HEK293 (cell line): ENCODE measurements around the gene CDKN2AIP.

ENCODE experiments used
- CTCF ChIA-PET: fragments of 350-600 bp; formaldehyde crosslinking; extraction: SDS; loops from one replicate; lab custom pipeline; 2021; ENCODE audit warnings: antibody characterized with exemption; lab: Yijun Ruan, JAX
- POLR2A ChIA-PET: fragments of 300-600 bp; formaldehyde crosslinking; extraction: SDS; loops from one replicate; lab custom pipeline; 2020; ENCODE audit warnings: antibody characterized with exemption, inconsistent platforms; lab: Yijun Ruan, JAX
- H3K27ac ChIP-seq: fragments of 200-500 bp; sonication (Bioruptor generic); 2 replicates; pipeline ENCODE4 v1.5.1; 2014; ENCODE audit warnings: low read depth, low read length, control low read depth, inconsistent platforms; ENCODE audit errors: extremely low read depth
- H3K36me3 ChIP-seq, 2 experiments: fragments of 200-500 bp in 1 of 2; sonication (Bioruptor generic) in 1 of 2; 1 replicate in 1 of 2; 2 replicates in 1 of 2; pipeline ENCODE4 v1.5.1; 2014 to 2017; ENCODE audit warnings: inconsistent platforms in 2 of 2, low read length in 2 of 2; ENCODE audit not compliant: control insufficient read depth in 2 of 2, insufficient read depth in 1 of 2
- H3K4me1 ChIP-seq: fragments of 200-500 bp; sonication (Bioruptor generic); 2 replicates; pipeline ENCODE4 v1.5.1; 2014; ENCODE audit warnings: mild to moderate bottlenecking, low read length, inconsistent platforms; ENCODE audit not compliant: control insufficient read depth, insufficient read depth
- H3K4me3 ChIP-seq: 2 replicates; pipeline ENCODE4 v1.5.1; 2011; ENCODE audit warnings: low read depth, mild to moderate bottlenecking, control low read depth, low read length, moderate library complexity
- H3K9me3 ChIP-seq: fragments of 200-500 bp; sonication (Bioruptor generic); 2 replicates; pipeline ENCODE4 v1.5.1; 2014; ENCODE audit warnings: low read depth, low read length, inconsistent platforms; ENCODE audit not compliant: control insufficient read depth, insufficient read depth
- IKZF3 ChIP-seq: fragments of 450-650 bp; IDR thresholded peaks from 2 replicates; pipeline ENCODE4 v1.5.0; 2018; ENCODE audit warnings: missing biosample characterization, mild to moderate bottlenecking, missing genetic modification characterization, moderate library complexity
- SCRT2 ChIP-seq: fragments of 450-650 bp; formaldehyde crosslinking; IDR thresholded peaks from 2 replicates; pipeline ENCODE4 v1.5.1; 2016; ENCODE audit warnings: missing biosample characterization, missing genetic modification characterization
- ZNF302 ChIP-seq: fragments of 450-650 bp; formaldehyde crosslinking; IDR thresholded peaks from 2 replicates; pipeline ENCODE4 v1.5.1; 2016; ENCODE audit warnings: missing biosample characterization, missing genetic modification characterization, low read depth
- ZNF37A ChIP-seq: fragments of 450-650 bp; IDR thresholded peaks from 2 replicates; pipeline ENCODE4 v1.5.1; 2018; ENCODE audit warnings: missing biosample characterization, missing genetic modification characterization
- ZNF529 ChIP-seq: fragments of 450-650 bp; formaldehyde crosslinking; IDR thresholded peaks from 2 replicates; pipeline ENCODE4 v1.5.1; 2017; ENCODE audit warnings: missing genetic modification characterization, missing biosample characterization; ENCODE audit not compliant: insufficient replicate concordance
- ZNF664 ChIP-seq: fragments of 450-650 bp; formaldehyde crosslinking; IDR thresholded peaks from 2 replicates; pipeline ENCODE4 v1.5.1; 2016; ENCODE audit warnings: missing biosample characterization, missing genetic modification characterization
- ZNF791 ChIP-seq: fragments of 450-650 bp; formaldehyde crosslinking; IDR thresholded peaks from 2 replicates; pipeline ENCODE4 v1.5.1; 2016; ENCODE audit warnings: missing biosample characterization, missing genetic modification characterization
- TF ChIP-seq, protein P1 (sequence below): fragments of 450-650 bp; formaldehyde crosslinking; IDR thresholded peaks from 2 replicates; pipeline ENCODE4 v1.5.1; 2017; ENCODE audit warnings: missing biosample characterization, missing genetic modification characterization
- TF ChIP-seq, protein P2 (sequence below): fragments of 450-650 bp; formaldehyde crosslinking; IDR thresholded peaks from 2 replicates; pipeline ENCODE4 v1.5.1; 2016; ENCODE audit warnings: missing biosample characterization, missing genetic modification characterization
- TF ChIP-seq, protein P3 (sequence below): fragments of 450-650 bp; formaldehyde crosslinking; IDR thresholded peaks from 2 replicates; pipeline ENCODE4 v1.5.1; 2017; ENCODE audit warnings: missing biosample characterization, missing genetic modification characterization
- TF ChIP-seq, protein P4 (sequence below): fragments of 450-650 bp; formaldehyde crosslinking; IDR thresholded peaks from 2 replicates; pipeline ENCODE4 v1.5.1; 2017; ENCODE audit warnings: missing biosample characterization, missing genetic modification characterization

The CDKN2AIP gene

DNA sequence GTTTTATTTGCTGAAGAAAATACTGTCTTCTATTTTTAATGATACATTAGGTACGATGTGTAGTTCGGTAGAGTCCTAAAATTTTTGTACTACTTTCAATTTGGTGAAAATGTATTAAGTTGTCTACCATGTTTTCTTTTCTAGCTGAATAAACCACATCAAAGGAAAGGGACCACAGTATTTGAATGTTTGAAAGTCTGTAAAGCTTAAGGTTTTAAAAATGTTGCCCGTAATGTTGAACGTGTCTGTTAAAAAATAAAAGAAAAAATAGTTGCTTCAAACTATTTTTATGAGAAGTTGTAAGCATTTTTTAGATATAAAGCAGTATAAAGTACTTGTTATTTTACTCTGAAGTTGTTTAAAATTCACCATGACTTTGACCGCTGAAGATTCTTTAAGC, 3.2 kb downstream of the CDKN2AIP start:
- Histone ChIP-seq H3K36me3 (peaks cover 20 to 66% of the 10 kb centered on the region in 2 experiments), H3K4me1 (0 out of 2 replicates have a peak, but pooled peaks cover 4% of the 10 kb centered on the region), H3K4me3 (no peak overlapping the region), H3K27ac (no peak overlapping the region), H3K9me3 (no peaks in the 10 kb centered on the region)
- CTCF ChIA-PET: interaction anchor here (0.6 kb wide), 1 partner anchor 462 kb away, joined by 4 read pairs; no protein-coding TSS in a partner anchor
- POLR2A ChIA-PET: no interaction called here
- TF ChIP-seq ZNF529 (tag by site-specific recombination) (no peak), SCRT2 (no peak), ZNF302 (no peak), ZNF37A (no peak), IKZF3 (tag by site-specific recombination) (no peak)
- TF ChIP-seq, protein P1, sequence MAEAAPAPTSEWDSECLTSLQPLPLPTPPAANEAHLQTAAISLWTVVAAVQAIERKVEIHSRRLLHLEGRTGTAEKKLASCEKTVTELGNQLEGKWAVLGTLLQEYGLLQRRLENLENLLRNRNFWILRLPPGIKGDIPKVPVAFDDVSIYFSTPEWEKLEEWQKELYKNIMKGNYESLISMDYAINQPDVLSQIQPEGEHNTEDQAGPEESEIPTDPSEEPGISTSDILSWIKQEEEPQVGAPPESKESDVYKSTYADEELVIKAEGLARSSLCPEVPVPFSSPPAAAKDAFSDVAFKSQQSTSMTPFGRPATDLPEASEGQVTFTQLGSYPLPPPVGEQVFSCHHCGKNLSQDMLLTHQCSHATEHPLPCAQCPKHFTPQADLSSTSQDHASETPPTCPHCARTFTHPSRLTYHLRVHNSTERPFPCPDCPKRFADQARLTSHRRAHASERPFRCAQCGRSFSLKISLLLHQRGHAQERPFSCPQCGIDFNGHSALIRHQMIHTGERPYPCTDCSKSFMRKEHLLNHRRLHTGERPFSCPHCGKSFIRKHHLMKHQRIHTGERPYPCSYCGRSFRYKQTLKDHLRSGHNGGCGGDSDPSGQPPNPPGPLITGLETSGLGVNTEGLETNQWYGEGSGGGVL (tag by site-specific recombination): no peak
- TF ChIP-seq, protein P2, sequence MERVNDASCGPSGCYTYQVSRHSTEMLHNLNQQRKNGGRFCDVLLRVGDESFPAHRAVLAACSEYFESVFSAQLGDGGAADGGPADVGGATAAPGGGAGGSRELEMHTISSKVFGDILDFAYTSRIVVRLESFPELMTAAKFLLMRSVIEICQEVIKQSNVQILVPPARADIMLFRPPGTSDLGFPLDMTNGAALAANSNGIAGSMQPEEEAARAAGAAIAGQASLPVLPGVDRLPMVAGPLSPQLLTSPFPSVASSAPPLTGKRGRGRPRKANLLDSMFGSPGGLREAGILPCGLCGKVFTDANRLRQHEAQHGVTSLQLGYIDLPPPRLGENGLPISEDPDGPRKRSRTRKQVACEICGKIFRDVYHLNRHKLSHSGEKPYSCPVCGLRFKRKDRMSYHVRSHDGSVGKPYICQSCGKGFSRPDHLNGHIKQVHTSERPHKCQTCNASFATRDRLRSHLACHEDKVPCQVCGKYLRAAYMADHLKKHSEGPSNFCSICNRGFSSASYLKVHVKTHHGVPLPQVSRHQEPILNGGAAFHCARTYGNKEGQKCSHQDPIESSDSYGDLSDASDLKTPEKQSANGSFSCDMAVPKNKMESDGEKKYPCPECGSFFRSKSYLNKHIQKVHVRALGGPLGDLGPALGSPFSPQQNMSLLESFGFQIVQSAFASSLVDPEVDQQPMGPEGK: no peak
- TF ChIP-seq, protein P3, sequence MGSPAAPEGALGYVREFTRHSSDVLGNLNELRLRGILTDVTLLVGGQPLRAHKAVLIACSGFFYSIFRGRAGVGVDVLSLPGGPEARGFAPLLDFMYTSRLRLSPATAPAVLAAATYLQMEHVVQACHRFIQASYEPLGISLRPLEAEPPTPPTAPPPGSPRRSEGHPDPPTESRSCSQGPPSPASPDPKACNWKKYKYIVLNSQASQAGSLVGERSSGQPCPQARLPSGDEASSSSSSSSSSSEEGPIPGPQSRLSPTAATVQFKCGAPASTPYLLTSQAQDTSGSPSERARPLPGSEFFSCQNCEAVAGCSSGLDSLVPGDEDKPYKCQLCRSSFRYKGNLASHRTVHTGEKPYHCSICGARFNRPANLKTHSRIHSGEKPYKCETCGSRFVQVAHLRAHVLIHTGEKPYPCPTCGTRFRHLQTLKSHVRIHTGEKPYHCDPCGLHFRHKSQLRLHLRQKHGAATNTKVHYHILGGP: no peak

DNA sequence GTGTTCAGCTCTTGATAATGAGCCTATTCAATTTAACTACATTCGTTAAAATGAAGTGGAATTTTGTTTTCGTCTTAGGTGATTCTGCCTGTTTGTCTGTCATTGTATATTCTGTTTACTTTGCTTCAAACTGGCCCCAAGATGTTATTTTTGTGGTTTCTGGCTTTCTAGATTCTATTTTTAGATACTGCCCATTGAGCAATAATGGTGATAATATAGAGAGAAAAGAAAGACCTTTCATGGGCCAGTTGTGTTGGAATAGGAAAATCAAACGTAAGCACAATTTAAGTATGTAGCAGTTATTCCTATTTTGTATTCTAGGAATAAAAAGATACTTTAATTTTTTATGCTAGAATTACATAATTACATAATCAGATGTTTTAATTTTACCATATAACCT, 4.0 kb downstream of the CDKN2AIP start:
- POLR2A ChIA-PET: no interaction called here
- Histone ChIP-seq H3K4me3 (no peak overlapping the region), H3K4me1 (0 out of 2 replicates have a peak, but pooled peaks cover 4% of the 10 kb centered on the region), H3K9me3 (no peaks in the 10 kb centered on the region), H3K36me3 (peaks cover 26 to 73% of the 10 kb centered on the region in 2 experiments), H3K27ac (no peak overlapping the region)
- no peak for TF ChIP-seq ZNF791 (tag by site-specific recombination)
- CTCF ChIA-PET: no interaction called here

DNA sequence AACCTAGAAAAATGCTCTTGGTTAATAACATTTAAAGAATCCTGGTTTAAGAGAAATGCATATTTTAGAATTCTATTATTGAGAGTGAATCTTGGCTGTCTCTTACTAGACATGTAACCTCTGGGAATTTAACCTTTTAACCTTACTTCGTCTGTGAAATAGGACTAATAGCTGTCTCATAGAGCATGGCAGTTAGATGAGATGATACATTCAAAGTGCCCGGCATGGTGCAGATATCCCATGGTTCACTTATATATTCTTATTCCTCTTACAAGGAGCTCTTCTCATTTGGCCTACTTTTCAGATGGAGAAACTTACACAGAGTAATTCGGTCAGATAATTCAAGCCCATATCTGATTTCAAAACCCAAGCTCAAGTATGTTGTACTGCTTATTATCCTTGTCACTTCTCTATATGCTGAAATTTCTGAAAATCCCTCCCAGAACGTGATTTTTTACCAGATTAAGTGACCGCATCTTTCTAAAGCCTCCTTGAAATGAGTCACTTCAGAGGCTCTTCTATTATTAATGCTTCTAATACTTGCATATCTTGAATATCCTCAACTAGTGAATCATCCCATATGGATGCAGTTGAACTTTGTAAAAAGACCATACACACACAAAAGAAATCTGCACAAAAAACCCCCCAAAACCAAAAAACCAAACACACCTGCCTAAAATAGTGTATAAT, 4.9 kb downstream of the CDKN2AIP start:
- H3K27ac ChIP-seq: no peak overlapping the region
- POLR2A ChIA-PET: no interaction called here
- peak; percentile 70; the same call in 1 of the 2 replicates for TF ChIP-seq ZNF664
- TF ChIP-seq, protein P4, sequence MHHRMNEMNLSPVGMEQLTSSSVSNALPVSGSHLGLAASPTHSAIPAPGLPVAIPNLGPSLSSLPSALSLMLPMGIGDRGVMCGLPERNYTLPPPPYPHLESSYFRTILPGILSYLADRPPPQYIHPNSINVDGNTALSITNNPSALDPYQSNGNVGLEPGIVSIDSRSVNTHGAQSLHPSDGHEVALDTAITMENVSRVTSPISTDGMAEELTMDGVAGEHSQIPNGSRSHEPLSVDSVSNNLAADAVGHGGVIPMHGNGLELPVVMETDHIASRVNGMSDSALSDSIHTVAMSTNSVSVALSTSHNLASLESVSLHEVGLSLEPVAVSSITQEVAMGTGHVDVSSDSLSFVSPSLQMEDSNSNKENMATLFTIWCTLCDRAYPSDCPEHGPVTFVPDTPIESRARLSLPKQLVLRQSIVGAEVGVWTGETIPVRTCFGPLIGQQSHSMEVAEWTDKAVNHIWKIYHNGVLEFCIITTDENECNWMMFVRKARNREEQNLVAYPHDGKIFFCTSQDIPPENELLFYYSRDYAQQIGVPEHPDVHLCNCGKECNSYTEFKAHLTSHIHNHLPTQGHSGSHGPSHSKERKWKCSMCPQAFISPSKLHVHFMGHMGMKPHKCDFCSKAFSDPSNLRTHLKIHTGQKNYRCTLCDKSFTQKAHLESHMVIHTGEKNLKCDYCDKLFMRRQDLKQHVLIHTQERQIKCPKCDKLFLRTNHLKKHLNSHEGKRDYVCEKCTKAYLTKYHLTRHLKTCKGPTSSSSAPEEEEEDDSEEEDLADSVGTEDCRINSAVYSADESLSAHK (tag by site-specific recombination): no peak
- TF ChIP-seq, all 188 proteins: peak for 1
- CTCF ChIA-PET: no interaction called here
- H3K4me1 ChIP-seq: 0 out of 2 replicates have a peak, but pooled peaks cover 4% of the 10 kb centered on the region
- H3K9me3 ChIP-seq: no peaks in the 10 kb centered on the region
- H3K4me3 ChIP-seq: no peak overlapping the region
- H3K36me3 ChIP-seq: peaks cover 26 to 79% of the 10 kb centered on the region in 2 experiments
